ENCODE data around the gene PRKD2.
A peak's percentile ranks its signal among the peaks of the same experiment; 100 is the strongest.

PRKD2 gene

DNA sequence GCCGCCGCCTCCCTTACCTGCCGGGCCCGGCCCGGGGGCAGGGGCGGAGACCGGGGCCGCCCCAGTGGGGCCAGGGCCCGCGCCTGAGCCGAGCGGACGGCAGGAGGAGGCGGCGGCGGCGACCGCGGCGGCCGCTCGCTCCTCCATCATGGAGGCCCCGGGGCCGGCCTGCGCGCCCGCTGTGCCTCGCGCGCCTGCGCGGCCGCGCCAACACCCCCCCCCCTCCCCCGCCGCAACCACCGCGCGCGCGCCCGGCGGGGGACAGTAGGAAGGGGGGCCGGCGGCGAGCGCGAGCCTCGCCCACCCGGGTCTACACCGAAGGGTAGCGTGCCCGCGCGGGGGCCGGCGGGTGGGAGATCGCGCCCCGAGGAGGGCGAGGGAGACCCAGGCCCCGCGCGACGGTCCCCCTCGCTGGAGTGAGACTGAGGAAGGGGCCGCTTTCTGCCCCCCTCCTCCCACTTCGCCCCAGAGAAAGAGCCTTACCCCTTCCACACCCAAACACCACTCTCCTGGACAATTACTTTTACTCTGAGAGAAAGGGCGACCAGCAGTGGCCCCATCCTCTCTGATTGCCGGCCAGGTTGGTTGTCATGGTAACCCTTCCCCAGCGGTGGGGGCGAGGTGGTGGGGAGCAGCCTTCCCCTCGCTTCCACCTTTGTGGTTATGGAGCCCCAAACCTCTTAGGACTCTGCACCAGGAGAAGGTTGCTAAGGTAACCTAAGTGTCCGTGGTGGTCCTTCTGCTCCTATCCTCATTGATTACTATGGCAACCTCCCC is 29.6 kb upstream of the PRKD2 start, which contains the start of gene STRN4:
Gene STRN4, minus strand, starts transcription at position 170 of the 777 bp plus-strand sequence. Its CDS starts 20 bp downstream, at position 150.
- TF ChIP-seq, protein P1, sequence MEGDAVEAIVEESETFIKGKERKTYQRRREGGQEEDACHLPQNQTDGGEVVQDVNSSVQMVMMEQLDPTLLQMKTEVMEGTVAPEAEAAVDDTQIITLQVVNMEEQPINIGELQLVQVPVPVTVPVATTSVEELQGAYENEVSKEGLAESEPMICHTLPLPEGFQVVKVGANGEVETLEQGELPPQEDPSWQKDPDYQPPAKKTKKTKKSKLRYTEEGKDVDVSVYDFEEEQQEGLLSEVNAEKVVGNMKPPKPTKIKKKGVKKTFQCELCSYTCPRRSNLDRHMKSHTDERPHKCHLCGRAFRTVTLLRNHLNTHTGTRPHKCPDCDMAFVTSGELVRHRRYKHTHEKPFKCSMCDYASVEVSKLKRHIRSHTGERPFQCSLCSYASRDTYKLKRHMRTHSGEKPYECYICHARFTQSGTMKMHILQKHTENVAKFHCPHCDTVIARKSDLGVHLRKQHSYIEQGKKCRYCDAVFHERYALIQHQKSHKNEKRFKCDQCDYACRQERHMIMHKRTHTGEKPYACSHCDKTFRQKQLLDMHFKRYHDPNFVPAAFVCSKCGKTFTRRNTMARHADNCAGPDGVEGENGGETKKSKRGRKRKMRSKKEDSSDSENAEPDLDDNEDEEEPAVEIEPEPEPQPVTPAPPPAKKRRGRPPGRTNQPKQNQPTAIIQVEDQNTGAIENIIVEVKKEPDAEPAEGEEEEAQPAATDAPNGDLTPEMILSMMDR (conservative IDR thresholded peaks at IDR 0.05), result no peak
- H3K27ac ChIP-seq, result peak within 1 kb of the TSS; percentile 97

DNA sequence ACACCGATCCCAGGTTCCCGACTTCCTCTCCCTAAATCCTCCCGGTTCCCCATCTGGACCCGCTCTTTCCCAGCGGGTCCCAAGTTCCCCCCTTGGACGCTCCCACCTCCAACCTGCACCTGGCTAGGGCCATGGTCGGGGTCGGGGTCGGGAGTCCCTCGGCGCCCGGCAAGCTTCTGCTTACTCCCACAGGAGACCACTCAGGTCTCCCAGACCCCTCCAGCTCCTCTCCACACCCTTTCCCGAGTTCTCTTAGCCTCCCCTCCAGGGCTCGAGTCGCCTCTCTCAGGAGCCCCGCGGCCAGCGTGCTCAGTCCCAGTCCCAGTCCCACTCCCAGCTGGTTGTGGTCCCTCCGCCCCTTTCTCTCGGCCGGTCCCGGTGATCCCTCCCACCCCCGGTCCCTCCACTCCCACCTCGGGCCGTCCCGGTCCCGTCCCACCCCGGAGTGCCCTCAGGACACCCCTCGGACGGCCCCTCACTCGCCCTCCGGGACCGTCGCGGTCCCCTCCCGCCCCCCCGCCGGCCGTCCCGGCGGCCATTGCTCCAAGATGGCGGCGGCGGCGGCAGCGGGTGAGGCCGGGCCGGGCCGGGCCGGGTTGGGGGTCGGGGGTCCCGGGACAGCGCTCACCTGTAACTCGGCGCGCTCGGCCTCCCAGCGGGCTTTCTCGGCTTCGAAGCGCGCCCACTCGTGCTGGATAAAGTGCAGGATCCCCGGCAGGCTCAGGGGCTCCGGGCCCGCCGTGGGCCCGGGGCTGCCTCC is 28.8 kb upstream of the PRKD2 start, which contains the start of gene FKRP:
Gene FKRP, plus strand, starts transcription at position 537 of the 760 bp plus-strand sequence. CDS start 9,394 bp downstream, outside the sequence.
- peak within 1 kb of the TSS; percentile 97 for H3K27ac ChIP-seq
- TF ChIP-seq, protein P1 (conservative IDR thresholded peaks at IDR 0.05), result no peak

DNA sequence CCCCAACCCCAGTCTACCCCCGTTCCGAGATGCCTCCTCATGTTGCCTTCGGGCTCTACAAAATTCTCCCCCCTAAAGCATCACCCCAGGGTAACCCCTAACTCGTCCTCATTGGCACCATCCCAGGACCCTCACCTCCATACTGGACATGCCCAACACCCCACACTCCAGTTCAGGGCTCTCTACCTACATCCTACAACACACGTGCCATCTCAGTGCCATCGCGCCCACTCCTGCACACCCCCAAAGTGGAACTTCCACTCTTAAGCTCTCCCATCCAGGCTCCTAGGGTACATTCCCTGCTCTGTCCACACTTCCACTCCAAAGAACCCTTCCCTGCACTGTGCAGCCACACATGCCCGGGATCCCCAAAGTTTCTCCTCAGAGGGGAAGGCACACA is 28.1 kb upstream of the PRKD2 start:
- peak overlapping the region; percentile 97; the same call in 1 of the 2 replicates for H3K27ac ChIP-seq
- TF ChIP-seq, protein P1 (conservative IDR thresholded peaks at IDR 0.05), result no peak

DNA sequence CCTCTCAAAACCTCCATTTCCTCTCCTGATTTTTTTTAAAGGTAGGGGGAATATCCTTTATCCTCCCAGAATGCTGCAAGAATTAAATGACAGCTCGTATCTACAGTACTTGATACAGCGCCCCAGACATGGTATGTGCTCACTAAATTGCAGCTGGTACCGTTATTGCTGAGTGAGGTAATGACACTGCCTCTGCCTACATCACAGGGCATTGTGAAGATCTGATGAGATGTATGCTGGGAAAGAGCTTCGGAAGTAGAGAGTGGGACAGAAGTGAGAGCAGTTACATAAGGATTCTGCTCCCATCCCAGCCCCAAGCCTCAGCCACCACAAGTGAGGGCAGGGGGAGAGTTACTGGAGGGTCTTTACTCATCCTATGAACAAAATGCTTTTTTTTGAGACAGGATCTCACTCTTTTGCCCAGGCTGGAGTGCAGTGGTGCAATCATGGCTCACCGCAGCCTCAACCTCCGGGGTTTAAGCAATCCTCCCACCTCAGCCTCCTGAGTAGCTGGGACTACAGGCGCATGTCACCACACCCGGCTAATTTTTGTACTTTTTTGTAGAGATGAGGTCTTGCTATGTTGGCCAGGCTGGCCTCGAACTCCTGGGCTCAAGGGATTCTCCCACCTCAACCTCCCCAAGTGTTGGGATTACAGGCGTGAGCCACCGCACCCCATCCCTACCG is 27.2 kb upstream of the PRKD2 start:
- TF ChIP-seq, protein P1 (conservative IDR thresholded peaks at IDR 0.05), result no peak

DNA sequence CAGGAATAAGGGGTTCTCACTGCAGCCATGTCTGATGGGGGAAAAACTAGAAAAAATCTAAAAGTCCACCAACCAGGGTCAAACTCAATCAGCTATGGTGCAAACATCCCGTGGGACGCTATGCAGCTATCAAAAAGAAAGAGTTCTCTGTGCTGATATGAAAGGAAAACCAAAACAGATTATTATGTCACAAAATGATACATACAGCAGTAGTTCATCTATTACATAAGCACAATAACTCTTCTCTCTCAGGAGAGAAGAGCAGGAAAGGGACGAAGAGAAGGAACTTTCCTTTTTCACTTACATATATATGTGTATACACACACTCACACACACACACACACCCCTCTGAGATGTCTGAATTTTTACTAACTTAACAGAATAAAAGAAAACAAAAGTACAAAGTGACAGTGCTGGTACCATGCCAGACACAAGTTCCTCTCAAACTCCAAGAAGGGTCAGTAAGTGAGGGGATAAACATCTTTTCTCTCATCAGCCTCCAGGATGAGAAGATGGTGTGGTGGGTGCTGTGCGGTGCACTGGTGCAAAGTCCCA is 26.1 kb upstream of the PRKD2 start:
- TF ChIP-seq, protein P1 (conservative IDR thresholded peaks at IDR 0.05), result no peak
- H3K27ac ChIP-seq, result no peak overlapping the region; the same call in 1 of the 2 replicates

More for the DNA sequence above, 27.2 kb upstream of the PRKD2 start:
- H3K27ac ChIP-seq, result no peak overlapping the region; the same call in 1 of the 2 replicates

DNA sequence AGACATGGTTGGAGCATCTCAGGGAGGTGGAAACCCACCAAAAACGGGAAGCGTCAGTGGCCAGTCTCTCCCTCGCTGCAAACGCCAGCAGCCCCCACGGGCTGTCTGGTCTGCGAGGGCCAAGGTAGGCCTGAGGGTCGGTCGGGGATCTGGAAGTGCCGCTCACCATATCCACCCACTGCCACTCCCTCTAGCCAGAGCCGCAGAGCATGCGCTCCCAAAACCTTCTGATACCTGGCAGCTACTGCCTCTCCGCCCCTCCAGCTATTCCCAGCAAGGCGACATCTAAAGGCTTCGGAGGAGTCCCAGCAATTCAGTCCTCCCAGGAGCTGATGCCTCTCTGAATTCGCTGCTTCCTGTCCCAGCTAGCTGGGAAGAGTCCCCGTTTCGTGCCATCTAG is 24.5 kb upstream of the PRKD2 start:
- TF ChIP-seq, protein P1 (conservative IDR thresholded peaks at IDR 0.05), result no peak
- H3K27ac ChIP-seq, result no peak overlapping the region; the same call in 1 of the 2 replicates
